Endothelial cell of coronary artery (primary cell): ENCODE data around the gene YIF1B. TPM values are rescaled to one million over a fixed set of nuclear protein-coding genes. Genes with fewer than 3 reads are reported as not detected.

Source experiments
- total RNA-seq: library from RNA; depleted of rRNA; stranded (reverse); fragments of >200 nt; gene quantifications from 2 replicates; pipeline ENCODE4 v1.2.3, GENCODE V29; 2014

YIF1B gene
- 65.8 and 68.7 TPM in 2 replicates for total RNA-seq

DNA sequence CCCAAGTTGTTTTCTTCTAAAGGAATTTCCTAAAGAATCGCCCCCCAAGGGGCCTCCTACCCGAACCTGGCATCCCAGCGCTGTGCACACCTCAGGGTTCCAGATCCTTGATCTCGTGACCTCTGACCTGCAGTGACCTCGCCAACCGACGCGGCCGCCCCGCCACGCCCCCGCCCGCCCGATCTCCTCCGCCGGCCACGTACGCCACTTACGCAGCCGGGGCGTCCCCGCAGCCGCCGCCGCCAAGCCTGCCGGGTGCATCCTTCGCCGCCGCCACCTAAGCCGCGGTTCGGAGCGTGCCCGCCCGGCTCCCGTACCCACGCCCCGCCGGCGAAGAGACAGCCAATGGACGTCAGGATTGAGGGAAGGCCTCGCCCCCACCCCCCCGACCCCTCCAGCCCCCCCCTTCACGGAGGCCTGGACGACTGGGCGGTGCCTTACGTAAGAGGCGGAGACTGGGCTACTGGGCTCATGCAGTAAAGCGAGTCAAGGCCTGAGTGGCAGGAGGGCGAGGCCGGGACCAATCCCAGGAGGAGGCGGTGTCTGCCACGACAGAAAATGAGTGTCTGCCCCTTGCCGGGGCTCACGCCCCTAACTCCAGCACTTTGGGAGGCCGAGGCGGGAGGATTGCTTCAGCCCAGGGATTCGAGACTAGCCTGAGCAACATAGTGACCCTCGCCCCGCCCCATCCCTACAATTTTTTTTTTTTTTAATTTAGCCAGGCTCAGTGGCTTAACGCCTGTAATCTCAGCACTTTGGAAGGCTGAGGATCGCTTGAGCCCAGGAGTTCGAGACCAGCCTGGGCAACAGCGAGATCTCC, at the start of gene YIF1B:
Gene YIF1B, minus strand, starts transcription at position 291 of the 820 bp plus-strand sequence. Its CDS starts 30 bp downstream, at position 261.

DNA sequence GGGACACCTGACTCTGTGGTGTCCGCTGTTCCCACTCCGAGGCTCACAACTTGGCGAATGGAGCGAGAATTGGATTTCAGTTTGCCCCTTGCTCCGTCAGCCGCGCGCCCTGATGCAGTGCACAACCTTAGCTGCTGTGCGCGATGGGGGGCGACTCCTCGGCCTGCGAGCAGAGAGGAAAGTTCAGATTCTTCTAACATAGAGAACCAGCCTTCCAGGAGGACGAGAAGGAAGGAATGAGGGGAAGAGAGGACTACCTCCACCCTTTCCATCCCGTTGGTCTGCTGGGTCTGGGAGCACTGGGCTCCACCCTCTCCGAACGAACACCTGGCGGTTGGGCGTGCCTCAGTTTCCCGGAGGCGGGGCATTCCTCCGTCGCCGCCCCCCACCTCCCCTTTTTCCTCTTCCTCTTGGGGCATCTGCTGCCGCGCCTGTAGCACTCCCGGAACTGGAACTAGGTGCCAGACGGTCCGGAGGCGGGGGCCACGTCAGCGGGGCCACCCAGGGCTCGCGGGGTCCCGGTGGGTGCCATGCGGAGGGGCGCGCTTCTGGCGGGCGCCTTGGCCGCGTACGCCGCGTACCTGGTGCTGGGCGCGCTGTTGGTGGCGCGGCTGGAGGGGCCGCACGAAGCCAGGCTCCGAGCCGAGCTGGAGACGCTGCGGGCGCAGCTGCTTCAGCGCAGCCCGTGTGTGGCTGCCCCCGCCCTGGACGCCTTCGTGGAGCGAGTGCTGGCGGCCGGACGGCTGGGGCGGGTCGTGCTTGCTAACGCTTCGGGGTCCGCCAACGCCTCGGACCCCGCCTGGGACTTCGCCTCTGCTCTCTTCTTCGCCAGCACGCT, 3.9 kb upstream of the YIF1B start, which contains the start of gene KCNK6:
Gene KCNK6, plus strand, starts transcription at position 425 of the 838 bp plus-strand sequence. Its CDS starts 106 bp downstream, at position 531.

DNA sequence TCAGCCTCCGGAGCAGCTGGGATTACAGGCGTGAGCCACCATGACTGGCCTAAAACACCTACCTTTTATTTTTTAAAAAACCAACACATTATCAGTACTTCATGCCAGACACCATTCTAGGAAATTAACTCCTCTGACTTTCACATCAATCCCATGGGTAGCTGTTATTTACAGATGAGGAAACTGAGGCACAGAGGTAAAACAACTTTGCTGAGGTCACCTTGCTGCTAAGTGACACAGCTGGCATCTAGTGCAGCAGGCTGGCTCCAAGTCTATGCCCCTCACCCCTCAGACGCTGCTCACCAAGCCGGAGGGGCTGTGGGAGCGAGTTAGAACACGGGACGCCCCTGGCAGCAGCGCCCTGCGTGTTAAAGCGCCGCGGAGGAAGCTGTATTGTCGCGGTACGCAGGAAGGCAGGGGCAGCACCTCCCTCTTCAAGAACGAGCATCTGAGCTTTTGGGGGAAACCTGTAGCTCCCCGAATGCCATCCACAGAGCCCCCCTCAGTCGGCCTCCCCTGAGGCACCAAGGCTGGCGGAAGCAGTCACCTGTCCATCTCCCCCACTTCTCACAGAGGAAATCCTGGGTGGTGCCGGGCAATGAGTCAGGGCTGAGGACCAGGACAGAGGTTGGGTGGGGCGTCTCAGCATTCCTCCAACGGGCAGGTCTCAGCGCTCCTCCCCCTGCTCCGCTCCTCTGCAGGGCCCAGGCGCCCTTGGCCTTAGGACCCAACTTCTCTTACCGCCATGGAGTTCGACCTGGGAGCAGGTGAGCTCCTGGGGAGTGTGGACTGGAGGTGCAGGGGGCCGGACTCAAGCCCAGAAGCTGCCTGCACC, 12.0 kb downstream of the YIF1B start, which contains the start of gene C19orf33:
Gene C19orf33, plus strand, starts transcription at position 735 of the 835 bp plus-strand sequence. Its CDS starts 11 bp downstream, at position 746.

GRCh38 chr19:38264486-38265212, 51.1 kb downstream of the YIF1B start, which contains the start of gene SPINT2:
TSS of gene SPINT2 (plus strand) at chr19:38264573. CDS start at chr19:38264893, 320 bp downstream.

Other genes with a start within 250 kb of the YIF1B start
- gene DPF1, start 91.7 kb downstream of the YIF1B start, total RNA-seq: 0.28 and 1.3 TPM in 2 replicates
- 0.27 and 8.6 TPM in 2 replicates for gene PPP1R14A, start 59.6 kb downstream of the YIF1B start, total RNA-seq
- 1.5 and 2.0 TPM in 2 replicates for gene SPINT2, start 51.4 kb downstream of the YIF1B start, total RNA-seq
- gene C19orf33, start 11.7 kb downstream of the YIF1B start, total RNA-seq: 19.2 and 22.1 TPM in 2 replicates
- 4.0 and 7.2 TPM in 2 replicates for gene KCNK6, start 3.9 kb upstream of the YIF1B start, total RNA-seq
- 0.54 and 2.0 TPM in 2 replicates for gene CATSPERG, start 19.9 kb upstream of the YIF1B start, total RNA-seq
- gene PSMD8, start 58.6 kb upstream of the YIF1B start, total RNA-seq: 226 and 259 TPM in 2 replicates
- gene GGN, start 72.1 kb upstream of the YIF1B start, total RNA-seq: under 0.01 and 0.18 TPM in 2 replicates
- gene SPRED3, start 72.8 kb upstream of the YIF1B start, total RNA-seq: 4.3 and 5.3 TPM in 2 replicates
- 6.0 and 6.1 TPM in 2 replicates for gene FAM98C, start 87.1 kb upstream of the YIF1B start, total RNA-seq
- not detected in 2 replicates for gene RASGRP4, start 110.3 kb upstream of the YIF1B start, total RNA-seq
- under 0.01 and 0.18 TPM in 2 replicates for gene RYR1, start 117.7 kb upstream of the YIF1B start, total RNA-seq